GM13977 (cell line): ENCODE data around the gene UCK2.

ENCODE experiments used
- DNase-seq: peaks from one replicate; pipeline ENCODE4 v3.0.0; 2012; ENCODE audit warnings: low spot score
- in situ Hi-C: fragments of 300-500 bp; cut with MboI; formaldehyde crosslinking; loops from one replicate; pipeline ENCODE4 v1.12.0; 2022; ENCODE audit warnings: low sequenced_read_pairs, low pct_unique_long_range_greater_than_20kb, mixed read lengths, inconsistent platforms; ENCODE audit not compliant: unreplicated experiment
- TF ChIP-seq, protein P1 (sequence below): IDR thresholded peaks from 2 replicates; pipeline ENCODE4 v1.5.1; 2012; ENCODE audit warnings: mild to moderate bottlenecking, control low read depth; ENCODE audit not compliant: insufficient read depth; ENCODE audit errors: extremely low read depth, missing control alignments

Gene UCK2

DNA sequence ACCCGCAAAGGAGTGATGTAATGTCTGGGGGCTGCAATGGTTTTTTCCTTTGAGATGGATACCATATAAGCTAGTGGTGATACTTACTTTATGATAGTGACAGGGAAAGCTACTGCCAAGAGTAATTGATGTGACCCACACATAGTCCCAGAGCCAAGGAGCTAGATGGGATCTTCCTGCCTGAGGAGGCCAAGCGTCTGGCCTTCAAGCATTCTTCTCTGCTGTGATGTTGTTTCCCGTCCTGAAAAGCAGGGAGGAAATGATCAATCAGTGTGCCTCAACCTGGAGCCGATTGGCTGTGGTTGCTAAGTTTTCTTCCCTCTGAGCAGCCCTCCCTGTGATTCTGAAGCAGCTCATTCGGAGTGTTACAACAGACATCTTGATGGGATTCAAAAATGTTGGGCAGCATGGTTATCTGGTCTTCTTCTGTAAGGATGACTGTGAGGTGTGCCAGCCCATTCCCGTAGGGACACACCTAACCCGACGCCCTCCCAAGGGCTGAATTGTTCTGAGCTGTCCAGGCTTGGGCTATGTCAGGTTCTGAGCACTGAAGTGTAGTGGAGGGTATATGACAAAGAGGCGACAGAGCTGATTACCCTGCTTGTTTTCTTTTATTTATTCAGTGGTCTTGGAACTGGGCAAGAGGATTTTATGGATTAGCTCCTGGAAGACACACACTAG lies 56.7 kb downstream of the UCK2 start:
- in situ Hi-C loops: loop anchor here (25.0 kb wide), 1 partner anchor 497 kb away; no protein-coding TSS in a partner anchor
- TF ChIP-seq, protein P1, sequence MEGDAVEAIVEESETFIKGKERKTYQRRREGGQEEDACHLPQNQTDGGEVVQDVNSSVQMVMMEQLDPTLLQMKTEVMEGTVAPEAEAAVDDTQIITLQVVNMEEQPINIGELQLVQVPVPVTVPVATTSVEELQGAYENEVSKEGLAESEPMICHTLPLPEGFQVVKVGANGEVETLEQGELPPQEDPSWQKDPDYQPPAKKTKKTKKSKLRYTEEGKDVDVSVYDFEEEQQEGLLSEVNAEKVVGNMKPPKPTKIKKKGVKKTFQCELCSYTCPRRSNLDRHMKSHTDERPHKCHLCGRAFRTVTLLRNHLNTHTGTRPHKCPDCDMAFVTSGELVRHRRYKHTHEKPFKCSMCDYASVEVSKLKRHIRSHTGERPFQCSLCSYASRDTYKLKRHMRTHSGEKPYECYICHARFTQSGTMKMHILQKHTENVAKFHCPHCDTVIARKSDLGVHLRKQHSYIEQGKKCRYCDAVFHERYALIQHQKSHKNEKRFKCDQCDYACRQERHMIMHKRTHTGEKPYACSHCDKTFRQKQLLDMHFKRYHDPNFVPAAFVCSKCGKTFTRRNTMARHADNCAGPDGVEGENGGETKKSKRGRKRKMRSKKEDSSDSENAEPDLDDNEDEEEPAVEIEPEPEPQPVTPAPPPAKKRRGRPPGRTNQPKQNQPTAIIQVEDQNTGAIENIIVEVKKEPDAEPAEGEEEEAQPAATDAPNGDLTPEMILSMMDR: no peak
- DNase-seq: no peak

DNA sequence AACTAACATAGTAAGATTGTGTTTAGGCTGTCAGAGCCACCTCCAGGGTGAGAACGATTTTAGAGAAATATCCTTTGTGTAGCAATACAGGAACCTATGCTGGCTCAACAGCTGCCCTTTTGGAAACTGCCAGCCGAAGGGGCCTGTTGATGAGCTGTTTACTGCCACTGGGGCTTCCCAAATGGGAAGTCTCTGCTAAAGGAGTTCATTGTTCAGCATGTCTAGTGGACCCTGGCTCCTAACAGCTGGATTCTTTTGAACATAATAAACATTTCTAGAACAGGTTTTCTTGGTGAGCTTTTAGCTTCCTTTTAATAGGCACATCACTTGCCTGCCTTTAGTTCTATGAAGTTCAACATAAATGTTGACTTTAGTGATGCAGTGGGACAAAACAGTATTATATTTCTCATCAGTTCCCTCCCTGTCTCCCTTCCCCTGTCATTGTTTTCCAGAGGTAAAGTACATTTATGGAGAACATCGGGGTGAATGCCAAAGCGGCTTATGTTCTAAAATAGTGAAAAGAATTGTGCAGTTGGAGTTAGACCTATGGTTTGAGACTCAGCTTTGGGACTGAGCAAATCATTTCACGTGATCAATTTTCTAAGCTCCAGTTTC lies 57.4 kb downstream of the UCK2 start:
- in situ Hi-C loops: loop anchor here (25.0 kb wide), 1 partner anchor 497 kb away; no protein-coding TSS in a partner anchor
- no peak for DNase-seq
- TF ChIP-seq, protein P1: no peak

DNA sequence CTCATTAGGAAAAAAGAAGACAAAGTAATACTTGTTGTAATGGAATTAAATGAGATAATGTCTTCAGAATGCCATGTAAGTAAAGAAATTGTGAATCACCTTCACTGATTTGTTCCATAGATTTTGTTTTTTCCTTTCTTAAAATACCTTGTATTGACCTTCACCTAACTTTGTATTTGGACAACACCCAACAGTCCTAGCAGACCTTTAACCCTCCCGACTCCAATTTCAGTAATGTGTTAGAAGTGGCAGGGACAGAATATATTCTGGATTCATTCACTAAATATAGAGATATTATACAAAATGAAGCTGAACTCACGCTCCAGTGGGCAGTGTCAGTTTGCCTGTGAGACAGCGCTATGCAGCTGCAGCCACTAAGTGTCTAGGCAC lies 57.9 kb downstream of the UCK2 start:
- DNase-seq: no peak
- in situ Hi-C loops: loop anchor here (25.0 kb wide), 1 partner anchor 498 kb away; no protein-coding TSS in a partner anchor
- TF ChIP-seq, protein P1: no peak

DNA sequence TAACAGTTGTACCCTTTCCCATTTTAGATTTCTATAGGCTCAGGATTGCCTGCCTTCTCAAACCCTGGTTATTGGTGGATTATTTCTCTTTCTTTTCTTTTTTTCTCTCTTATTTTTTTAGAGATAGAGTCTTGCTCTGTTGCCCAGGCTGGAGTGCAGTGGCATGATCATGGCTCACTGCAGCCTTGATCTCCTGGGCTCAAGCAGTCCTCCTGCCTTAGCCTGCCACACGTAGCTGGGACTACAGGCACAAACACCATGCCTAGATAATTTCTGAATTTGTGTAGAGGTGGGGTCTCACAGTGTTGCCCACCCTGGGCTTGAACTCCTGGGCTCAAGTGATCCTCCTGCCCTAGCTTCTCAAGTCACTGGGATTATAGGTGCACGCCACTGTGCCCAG lies 58.8 kb downstream of the UCK2 start:
- in situ Hi-C loops: loop anchor here (25.0 kb wide), 1 partner anchor 499 kb away; no protein-coding TSS in a partner anchor
- DNase-seq: no peak
- TF ChIP-seq, protein P1: no peak

DNA sequence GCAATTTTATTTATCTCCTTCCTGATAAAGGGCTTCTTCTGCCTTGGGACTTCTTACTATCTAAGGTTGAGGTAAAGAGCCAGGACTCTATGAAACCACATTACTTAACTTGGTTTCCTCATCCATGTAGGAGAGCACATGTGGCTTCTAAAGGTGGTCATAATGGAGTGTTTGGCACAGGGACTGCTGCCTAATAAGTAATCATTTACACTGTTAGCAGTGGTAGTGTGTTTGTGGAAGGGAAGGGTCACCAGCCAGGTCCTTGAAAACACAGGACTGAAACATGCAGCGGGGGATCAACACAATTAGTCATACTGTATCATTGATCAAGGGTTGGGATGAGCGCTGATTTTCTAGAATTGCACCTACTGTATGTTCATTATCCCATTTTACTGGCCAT lies 59.6 kb downstream of the UCK2 start:
- TF ChIP-seq, protein P1: no peak
- in situ Hi-C loops: loop anchor here (25.0 kb wide), 1 partner anchor 500 kb away; no protein-coding TSS in a partner anchor
- no peak for DNase-seq

DNA sequence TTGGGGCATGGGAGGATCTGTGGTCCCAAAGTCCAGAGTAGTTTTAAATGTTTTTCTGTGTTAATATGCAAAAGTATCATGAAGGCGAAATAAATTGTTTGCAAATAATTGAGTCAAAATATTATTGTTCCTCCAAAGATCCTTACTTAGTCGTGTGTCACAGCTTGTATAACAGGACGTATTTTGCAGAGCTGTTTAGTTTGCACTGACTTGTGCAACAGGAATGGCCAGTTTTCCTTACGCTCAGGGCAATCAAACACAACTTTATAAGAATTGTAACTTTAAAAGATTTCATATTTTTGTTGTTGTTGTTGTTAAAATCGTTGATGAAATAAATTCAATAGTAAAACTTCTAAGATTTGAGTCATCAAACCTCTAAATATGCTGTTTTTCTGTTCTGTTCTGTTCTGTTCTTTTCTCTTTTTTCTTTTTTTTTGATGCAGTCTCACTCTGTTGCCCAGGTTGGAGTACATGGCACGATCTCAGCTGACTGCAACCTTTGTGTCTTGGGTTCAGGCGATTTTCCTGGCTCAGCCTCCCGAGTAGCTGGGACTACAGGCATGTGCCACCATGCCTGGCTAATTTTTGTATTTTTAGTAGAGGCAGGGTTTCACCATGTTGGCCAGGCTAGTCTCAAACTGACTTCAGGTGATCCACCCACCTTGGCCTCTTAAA lies 60.6 kb downstream of the UCK2 start:
- TF ChIP-seq, protein P1: no peak
- DNase-seq: no peak
- in situ Hi-C loops: loop anchor here (25.0 kb wide), 1 partner anchor 501 kb away; no protein-coding TSS in a partner anchor
